Measurements from ENCODE around the gene IL36RN.
"Not testable (repeated sequence)": the region's sequence is repeated elsewhere in the genome, so short reads cannot be mapped to it uniquely, and the experiment has no call there.

DNA sequence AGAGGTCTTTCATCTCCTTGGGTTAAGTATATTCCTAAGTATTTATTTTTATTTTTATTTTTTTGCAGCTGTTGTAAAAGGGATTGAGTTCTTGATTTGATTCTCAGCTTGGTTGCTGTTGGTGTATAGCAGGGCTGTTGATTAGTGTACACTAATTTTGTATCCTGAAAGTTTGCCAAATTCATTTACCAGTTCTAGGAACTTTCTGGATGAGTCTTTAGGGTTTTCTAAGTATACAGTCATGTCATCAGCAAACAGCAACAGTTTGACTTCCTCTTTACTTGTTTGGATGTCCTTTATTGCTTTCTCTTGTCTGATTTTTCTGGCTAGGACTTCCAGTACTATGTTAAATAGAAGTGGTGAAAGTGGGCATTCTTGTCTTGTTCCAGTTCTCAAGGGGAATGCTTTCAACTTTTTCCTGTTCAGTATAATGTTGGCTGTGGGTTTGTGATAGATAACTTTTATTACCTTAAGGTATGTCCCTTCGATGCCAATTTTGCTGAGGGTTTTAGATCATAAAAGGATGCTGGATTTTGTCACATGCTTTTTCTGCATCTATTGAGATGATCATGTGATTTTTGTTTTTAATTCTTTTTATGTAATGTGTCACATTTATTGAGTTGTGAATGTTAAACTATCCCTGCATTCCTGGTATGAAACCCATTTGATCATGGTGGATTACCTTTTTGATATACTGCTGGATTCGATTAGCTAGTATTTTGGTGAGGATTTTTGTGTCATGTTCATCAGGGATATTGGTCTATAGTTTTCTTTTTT lies 38.0 kb downstream of the IL36RN start:
- TF ChIP-seq, protein P1, sequence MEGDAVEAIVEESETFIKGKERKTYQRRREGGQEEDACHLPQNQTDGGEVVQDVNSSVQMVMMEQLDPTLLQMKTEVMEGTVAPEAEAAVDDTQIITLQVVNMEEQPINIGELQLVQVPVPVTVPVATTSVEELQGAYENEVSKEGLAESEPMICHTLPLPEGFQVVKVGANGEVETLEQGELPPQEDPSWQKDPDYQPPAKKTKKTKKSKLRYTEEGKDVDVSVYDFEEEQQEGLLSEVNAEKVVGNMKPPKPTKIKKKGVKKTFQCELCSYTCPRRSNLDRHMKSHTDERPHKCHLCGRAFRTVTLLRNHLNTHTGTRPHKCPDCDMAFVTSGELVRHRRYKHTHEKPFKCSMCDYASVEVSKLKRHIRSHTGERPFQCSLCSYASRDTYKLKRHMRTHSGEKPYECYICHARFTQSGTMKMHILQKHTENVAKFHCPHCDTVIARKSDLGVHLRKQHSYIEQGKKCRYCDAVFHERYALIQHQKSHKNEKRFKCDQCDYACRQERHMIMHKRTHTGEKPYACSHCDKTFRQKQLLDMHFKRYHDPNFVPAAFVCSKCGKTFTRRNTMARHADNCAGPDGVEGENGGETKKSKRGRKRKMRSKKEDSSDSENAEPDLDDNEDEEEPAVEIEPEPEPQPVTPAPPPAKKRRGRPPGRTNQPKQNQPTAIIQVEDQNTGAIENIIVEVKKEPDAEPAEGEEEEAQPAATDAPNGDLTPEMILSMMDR (IDR thresholded peaks at IDR 0.05): not testable (repeated sequence)
- not testable (repeated sequence) for TF ChIP-seq POLR2A, POLR2AphosphoS5 (IDR thresholded peaks at IDR 0.05)
